D721Med (cell line): ENCODE results near the gene FMN1.

ENCODE experiments used
- DNase-seq: peaks from one replicate; pipeline ENCODE4 v3.0.0; 2011; ENCODE audit warnings: low spot score; ENCODE audit not compliant: insufficient read length
- FAIRE-seq: peaks from 2 replicates; lab custom pipeline; 2011; peaks lifted over from hg19 to GRCh38; lab: Jason Lieb, UNC
- CTCF ChIP-seq: IDR thresholded peaks from 2 replicates; pipeline ENCODE4 v1.5.1; 2012; ENCODE audit warnings: mild to moderate bottlenecking, control low read depth; ENCODE audit not compliant: insufficient read depth; ENCODE audit errors: missing control alignments

The FMN1 gene

GRCh38 chr15:33022629-33023028 is 171.9 kb downstream of the FMN1 start:
- no peak for TF ChIP-seq CTCF
- no peak for DNase-seq
- FAIRE-seq = no peak

GRCh38 chr15:33021806-33022389 is 172.6 kb downstream of the FMN1 start:
- peak; percentile 66 for TF ChIP-seq CTCF
- FAIRE-seq (no peak), DNase-seq (peak; percentile 42)

- DNase-seq = no peak
- FAIRE-seq = no peak
- no peak for TF ChIP-seq CTCF
Observed at GRCh38 chr15:33019354-33019981, 175.0 kb downstream of the FMN1 start.

GRCh38 chr15:33016405-33017024 is 178.0 kb downstream of the FMN1 start:
- no peak for DNase-seq
- no peak for FAIRE-seq
- no peak for TF ChIP-seq CTCF

GRCh38 chr15:33014586-33014985 is 179.9 kb downstream of the FMN1 start:
- no peak for DNase-seq
- no peak for FAIRE-seq
- TF ChIP-seq CTCF = no peak

- no peak for FAIRE-seq
- no peak for TF ChIP-seq CTCF
- DNase-seq = no peak
Observed at GRCh38 chr15:33013827-33014445, 180.6 kb downstream of the FMN1 start.
